DLD1 (cell line): ENCODE data around the gene NENF.

Source experiments
- in situ Hi-C: cut with HindIII; loops from 2 replicates; pipeline ENCODE4 v1.10.0; 2017; ENCODE audit warnings: low sequenced_read_pairs

Gene NENF

GRCh38 chr1:212430955-212431394 lies 1.7 kb upstream of the NENF start:
- in situ Hi-C loops, result no loop called here

DNA sequence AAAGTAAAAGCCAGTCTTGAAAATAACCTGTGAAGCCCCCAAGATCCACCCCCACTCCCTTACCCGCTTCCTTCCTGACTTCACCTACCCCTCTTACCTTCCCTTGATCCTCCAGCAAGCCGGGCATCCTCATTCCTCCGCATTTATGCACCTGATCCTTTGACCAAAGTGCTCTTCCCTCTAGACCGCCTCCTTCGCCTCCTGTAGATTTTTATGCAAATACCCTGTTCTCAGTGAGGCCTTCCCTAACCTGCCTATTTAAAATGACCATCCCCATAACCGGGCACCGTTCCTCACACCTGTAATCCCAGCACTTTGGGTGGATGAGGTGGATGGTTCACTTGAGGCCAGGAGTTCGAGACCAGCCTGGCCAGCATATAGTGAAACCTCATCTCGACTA lies 1.1 kb upstream of the NENF start:
- in situ Hi-C loops, result no loop called here

GRCh38 chr1:212432272-212432660 lies 454 bp upstream of the NENF start:
- in situ Hi-C loops, result no loop called here

DNA sequence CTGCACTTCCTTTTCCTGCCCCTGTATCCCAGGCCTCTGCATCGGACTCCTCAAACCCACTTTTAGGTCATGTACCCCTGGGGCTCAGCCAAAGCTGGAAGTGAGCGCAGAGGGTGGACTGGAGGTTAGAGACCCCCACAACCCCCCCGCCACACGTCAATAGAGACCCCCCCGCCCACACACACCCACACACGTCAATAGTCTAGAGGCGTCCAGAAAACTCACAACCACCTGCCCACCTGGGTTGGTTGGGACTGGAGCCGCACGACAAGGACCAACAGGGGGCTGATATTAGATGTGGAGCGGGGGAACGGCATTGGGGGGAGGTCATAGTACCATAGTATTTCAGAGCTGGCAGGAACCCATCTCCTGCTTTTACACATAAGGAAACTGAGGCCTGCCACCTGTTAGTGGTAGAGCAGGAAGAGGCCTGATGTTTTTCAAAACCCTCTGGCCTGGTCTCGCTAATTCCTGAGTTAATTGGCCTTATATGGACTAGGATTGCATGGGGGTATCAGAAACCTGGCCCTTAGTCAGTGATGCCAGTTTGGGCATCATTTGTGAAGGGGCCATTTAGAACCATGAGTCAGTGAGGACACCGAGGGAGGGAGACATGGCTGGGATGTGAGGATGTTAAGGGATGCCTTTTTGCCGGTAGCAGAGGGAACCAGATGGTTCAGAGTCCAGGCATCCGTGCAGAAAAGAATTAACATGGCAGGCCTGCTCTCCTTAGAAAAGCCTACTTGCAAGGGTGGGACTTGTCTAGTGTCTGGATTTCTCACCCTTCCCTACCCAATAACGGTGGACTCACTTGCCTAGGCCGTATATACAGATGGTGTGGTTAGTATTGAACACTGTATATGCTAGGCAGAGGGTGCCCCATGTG lies 1.1 kb downstream of the NENF start:
- in situ Hi-C loops, result no loop called here

- in situ Hi-C loops, result no loop called here
These were observed 2.3 kb downstream of the NENF start for GRCh38 chr1:212434992-212435391.

DNA sequence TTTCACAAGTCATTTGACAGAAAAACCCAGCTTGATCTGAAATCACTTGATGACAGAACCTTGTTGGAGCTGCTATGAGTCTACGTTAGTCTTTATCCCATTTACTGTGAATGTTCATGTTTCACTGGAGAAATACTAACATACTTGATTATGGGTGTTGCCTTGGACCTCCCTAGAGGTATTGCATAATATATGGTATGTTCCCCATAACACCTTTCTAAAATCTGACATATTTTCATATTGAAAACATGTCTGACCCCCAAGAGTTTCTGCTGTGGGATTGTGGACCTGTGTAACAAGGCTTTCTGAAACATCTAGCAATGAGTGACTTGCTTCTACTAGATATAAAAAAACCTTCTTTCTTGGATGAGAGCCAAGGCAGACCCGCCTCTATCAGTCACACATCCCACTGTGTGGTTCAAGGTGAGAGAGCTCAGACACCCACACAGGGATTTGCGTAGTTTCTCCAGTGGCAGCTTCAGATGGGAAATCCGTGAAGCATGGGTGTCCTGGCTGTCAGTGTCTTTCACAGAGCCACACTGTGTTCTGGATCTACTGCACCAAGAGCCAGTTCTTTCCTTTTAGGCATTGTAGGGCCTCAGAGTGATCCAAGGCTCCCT lies 4.6 kb downstream of the NENF start:
- in situ Hi-C loops, result no loop called here

GRCh38 chr1:212438831-212439237 lies 6.1 kb downstream of the NENF start:
- in situ Hi-C loops, result no loop called here

- in situ Hi-C loops, result no loop called here
These were observed 7.7 kb downstream of the NENF start for GRCh38 chr1:212440419-212440818.

GRCh38 chr1:212442408-212442807 lies 9.7 kb downstream of the NENF start:
- in situ Hi-C loops, result no loop called here

DNA sequence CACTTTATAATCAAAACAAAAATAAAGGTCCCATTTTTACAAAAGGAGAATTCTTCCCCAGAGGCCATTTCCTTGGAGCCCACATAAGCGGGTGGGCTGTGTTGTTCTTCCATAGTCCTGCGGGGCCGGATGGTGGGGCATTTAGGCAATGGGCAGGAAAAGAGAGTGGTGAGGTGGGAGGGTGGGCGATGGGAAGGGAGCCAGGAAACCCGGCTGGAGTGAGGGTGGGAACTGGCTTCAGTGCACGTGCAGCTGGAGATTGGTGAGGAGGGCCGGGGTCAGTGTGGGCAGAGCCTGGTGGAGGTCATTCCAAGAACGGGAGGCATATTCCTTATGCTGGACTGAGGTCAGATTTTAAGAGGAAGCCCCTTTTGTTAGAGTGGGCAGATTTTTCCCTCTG lies 13.6 kb downstream of the NENF start:
- in situ Hi-C loops, result no loop called here

GRCh38 chr1:212447478-212447877 lies 14.8 kb downstream of the NENF start:
- in situ Hi-C loops, result no loop called here

GRCh38 chr1:212450331-212450881 lies 17.7 kb downstream of the NENF start:
- in situ Hi-C loops, result loop anchor here (25.0 kb wide), 2 partner anchors 363 to 763 kb away; partner anchors contain the start of gene NEK2

GRCh38 chr1:212451416-212452322 lies 18.9 kb downstream of the NENF start:
- in situ Hi-C loops, result loop anchor here (25.0 kb wide), 2 partner anchors 364 to 764 kb away; partner anchors contain the start of gene NEK2

DNA sequence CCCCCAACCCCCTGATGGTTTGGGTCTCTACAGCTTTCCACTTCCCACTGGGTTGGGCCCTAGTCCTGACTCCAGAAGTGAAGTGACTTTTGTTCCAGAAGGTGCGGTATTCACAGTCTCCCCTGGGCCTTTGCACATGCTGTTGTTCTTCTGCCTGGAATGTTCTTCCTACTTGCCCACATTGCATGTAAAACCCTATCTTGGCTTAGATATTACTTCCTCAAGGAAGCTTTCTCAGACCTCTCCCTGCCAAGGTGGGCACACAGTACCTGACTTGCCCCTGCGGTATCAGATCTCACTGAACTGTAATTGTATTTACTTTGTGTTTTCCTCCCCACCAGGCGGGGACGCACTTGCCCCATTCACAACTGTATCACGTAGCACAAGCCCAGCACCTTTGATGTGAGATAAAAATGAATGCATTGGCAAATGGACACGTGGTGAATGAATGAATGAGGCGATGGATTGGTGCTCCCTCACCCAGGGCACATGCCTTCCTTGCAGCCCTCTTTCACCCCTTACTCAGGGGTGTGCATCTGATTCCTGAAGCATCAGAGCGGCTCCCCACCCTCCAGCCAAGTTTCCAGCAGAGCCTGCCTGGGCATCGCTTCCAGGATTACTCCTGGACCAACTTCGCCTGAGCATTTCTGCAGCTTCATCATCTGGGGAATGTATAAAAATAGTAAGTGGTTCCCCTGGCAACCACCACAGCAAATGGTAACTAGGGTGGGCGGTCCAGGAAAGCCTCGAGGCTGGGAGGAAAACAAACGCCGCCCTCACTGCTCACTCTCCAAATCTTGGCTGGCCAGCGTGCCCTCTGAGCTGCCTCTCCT lies 19.8 kb downstream of the NENF start:
- in situ Hi-C loops, result loop anchor here (25.0 kb wide), 2 partner anchors 365 to 765 kb away; partner anchors contain the start of gene NEK2

DNA sequence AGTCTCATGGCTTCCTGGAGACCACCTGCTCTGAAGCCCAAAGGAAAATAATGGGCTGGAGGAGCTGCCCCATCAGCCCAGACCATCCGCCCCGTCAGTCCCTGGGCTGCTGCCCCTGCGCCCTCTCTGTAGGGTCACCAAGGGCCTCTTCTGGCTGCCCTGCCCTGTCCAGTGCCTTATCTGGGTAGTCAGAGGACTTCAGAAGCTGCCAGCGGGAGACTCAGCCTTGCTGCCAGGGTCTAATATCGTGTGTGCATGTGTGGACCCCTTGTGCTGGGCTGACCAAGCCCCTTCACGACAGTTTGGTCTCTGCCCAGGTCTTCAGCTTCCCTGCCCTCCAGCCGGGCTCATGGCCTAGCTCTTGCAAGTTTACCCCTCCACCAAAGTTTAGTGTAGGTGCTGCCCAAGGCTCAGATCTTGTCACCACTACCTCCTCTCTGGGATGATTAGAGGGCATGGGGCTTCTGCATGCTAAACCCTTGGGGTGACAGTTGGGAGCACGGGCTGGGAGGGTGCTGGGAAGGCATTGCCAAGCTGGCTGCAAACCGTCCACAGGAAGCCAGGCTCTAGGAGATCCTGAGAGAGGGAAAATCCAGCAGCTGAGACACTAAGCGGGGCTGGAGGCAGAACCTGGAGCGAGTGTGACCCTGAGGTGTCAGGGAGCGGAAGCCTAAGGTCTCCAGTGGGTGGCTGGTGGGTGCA lies 20.6 kb downstream of the NENF start:
- in situ Hi-C loops, result loop anchor here (25.0 kb wide), 2 partner anchors 366 to 766 kb away; partner anchors contain the start of gene NEK2

DNA sequence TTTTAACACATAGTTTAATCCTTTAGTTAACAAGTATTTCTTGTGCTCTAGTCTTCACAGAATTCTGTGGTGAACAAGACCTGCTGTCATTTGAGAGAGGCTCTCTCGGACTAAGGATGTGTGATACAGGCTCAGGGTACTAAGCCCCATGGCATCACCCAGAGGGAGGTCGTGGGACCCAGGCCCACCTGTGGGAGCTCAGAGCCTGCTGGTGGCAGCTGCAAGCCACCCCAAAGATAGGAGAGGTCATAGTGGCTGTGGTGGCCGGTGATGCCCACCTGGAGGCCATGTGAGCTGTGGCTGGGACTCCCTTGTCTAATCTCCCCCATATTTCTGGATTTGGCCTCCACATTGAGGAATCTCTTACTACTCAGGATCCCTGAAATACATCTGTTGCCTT lies 22.0 kb downstream of the NENF start:
- in situ Hi-C loops, result loop anchor here (25.0 kb wide), 2 partner anchors 367 to 767 kb away; partner anchors contain the start of gene NEK2

DNA sequence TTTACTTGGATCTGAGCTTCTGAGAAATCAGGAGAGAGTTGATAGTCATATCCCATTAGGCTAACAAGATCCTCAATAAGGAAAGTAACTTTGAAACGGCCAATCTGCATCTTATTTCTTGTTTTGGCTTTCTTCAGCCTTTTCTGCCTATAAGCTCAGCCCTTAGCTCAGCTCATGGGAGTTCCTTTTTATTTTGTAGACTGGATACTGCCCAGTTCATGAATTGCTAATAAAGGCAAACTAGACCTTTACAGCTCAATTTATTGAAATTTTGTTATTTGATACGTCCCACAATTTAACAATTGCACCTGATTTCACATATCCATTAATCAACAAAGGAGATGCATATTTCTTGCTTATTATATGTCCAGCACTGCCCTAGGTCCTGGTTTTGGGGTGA lies 22.7 kb downstream of the NENF start:
- in situ Hi-C loops, result loop anchor here (25.0 kb wide), 2 partner anchors 368 to 768 kb away; partner anchors contain the start of gene NEK2

DNA sequence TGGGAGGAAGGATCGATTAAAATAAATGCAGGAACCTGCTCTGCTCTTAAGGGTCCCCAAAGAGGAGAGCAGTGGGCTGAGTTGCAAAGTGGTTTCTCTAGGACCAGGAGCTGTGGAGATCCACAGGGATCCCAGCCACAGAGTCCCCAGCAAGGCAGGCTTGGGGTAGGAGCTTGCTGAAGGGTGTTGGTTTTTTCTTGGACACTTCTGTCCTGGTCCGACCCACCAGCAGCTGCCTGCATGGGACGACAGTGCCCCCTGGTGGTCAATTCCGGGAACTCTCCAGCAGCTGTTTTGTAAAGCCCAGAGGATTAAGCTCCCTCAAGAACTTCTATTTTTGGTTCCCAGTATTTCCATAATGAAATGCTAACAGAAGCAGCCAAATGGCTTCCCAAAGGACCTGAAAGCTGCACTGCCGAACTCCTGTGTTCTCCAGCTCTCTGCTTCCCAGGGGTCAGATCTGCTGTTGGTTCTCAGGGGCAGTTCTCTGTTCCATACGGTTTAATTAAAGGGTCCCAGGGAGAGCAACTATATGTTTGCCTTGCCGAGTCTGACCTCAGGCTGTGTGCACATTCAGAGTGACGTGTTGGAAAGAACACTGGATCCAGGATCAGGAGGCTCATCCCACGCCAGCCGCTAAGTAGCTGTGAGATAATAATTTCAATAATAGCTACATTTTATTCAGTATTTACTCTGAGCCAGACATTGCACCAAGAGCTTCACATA lies 23.2 kb downstream of the NENF start:
- in situ Hi-C loops, result loop anchor here (25.0 kb wide), 2 partner anchors 369 to 769 kb away; partner anchors contain the start of gene NEK2
